ENCODE measurements around the gene IARS2.

Gene IARS2

GRCh38 chr1:220127076-220127475 lies 33.1 kb downstream of the IARS2 start:
- TF ChIP-seq, protein P1, sequence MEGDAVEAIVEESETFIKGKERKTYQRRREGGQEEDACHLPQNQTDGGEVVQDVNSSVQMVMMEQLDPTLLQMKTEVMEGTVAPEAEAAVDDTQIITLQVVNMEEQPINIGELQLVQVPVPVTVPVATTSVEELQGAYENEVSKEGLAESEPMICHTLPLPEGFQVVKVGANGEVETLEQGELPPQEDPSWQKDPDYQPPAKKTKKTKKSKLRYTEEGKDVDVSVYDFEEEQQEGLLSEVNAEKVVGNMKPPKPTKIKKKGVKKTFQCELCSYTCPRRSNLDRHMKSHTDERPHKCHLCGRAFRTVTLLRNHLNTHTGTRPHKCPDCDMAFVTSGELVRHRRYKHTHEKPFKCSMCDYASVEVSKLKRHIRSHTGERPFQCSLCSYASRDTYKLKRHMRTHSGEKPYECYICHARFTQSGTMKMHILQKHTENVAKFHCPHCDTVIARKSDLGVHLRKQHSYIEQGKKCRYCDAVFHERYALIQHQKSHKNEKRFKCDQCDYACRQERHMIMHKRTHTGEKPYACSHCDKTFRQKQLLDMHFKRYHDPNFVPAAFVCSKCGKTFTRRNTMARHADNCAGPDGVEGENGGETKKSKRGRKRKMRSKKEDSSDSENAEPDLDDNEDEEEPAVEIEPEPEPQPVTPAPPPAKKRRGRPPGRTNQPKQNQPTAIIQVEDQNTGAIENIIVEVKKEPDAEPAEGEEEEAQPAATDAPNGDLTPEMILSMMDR (IDR thresholded peaks at IDR 0.05; ENCODE audit: low read depth, low read length, missing control alignments), result no peak
- H3K4me3 ChIP-seq (ENCODE audit: low read depth, low read length), result no peak overlapping the region
- in situ Hi-C loops (cut with HindIII; ENCODE audit: low sequenced_read_pairs), result no loop called here
- DNase-seq (ENCODE audit: low read depth), result no peak

DNA sequence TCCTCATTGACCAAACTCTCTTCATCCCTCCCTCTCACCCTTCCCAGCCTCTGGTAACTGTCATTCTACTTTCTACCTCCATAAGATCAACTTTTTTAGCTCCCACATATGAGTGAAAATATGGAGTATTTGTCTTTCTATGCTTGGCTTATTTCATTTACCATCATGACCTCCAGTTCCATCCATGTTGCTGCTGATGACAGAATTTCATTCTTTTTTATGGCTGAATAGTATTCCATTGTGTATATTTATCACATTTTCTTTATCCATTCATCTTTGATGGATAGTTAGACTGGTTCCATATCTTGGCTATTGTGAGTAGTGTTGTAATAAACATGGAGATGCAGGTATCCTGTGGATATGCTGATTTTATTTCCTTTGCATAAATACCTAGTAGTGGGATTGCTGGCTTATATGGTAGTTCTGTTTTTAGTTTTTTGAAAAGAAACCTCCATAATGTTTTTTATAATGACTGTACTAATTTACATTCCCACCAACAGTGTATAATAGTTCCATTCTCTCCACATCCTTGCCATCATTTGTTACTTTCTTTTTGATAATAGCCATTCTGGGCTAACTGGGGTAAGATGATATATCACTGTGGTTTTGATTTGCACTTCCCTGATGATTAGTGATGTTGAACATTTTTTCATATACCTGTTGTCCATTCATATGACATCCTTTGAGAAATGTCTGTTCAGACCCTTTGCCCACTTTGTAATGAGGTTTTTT lies 35.7 kb downstream of the IARS2 start:
- DNase-seq (ENCODE audit: low read depth), result no peak
- TF ChIP-seq, protein P1 (IDR thresholded peaks at IDR 0.05; ENCODE audit: low read depth, low read length, missing control alignments), result no peak
- in situ Hi-C loops (cut with HindIII; ENCODE audit: low sequenced_read_pairs), result no loop called here
- H3K4me3 ChIP-seq (ENCODE audit: low read depth, low read length), result no peak overlapping the region

- DNase-seq (ENCODE audit: low read depth), result no peak
- H3K4me3 ChIP-seq (ENCODE audit: low read depth, low read length), result no peak overlapping the region
- TF ChIP-seq, protein P1 (IDR thresholded peaks at IDR 0.05; ENCODE audit: low read depth, low read length, missing control alignments), result no peak
- in situ Hi-C loops (cut with HindIII; ENCODE audit: low sequenced_read_pairs), result no loop called here
These were observed 41.8 kb downstream of the IARS2 start for GRCh38 chr1:220135755-220136154.

GRCh38 chr1:220137019-220137786 lies 43.3 kb downstream of the IARS2 start:
- peak; percentile 5 for DNase-seq (ENCODE audit: low read depth)
- in situ Hi-C loops (cut with HindIII; ENCODE audit: low sequenced_read_pairs), result no loop called here
- no peak overlapping the region for H3K4me3 ChIP-seq (ENCODE audit: low read depth, low read length)
- TF ChIP-seq, protein P1 (IDR thresholded peaks at IDR 0.05; ENCODE audit: low read depth, low read length, missing control alignments), result no peak

DNA sequence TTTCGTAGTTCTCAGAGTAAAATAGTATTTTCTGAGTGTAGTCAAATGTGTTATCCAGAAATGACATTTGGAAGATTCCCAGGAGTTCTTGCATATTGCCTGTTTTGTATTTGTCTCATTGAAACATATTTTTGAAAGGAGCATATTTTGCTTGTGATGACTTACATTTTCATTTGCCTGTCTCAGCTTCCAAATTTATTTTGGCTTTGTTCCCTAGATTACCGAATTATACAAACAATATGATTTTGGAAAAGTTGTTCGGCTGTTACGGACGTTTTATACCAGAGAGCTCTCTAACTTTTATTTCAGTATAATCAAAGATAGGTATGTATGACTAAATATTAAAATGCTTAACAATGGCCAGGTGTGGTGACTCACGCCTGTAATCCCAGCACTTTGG lies 46.0 kb downstream of the IARS2 start:
- TF ChIP-seq, protein P1 (IDR thresholded peaks at IDR 0.05; ENCODE audit: low read depth, low read length, missing control alignments), result no peak
- in situ Hi-C loops (cut with HindIII; ENCODE audit: low sequenced_read_pairs), result no loop called here

GRCh38 chr1:220144051-220144450 lies 50.1 kb downstream of the IARS2 start:
- in situ Hi-C loops (cut with HindIII; ENCODE audit: low sequenced_read_pairs), result no loop called here
- DNase-seq (ENCODE audit: low read depth), result no peak
- TF ChIP-seq, protein P1 (IDR thresholded peaks at IDR 0.05; ENCODE audit: low read depth, low read length, missing control alignments), result no peak
- H3K4me3 ChIP-seq (ENCODE audit: low read depth, low read length), result no peak overlapping the region

More for the DNA sequence above, 46.0 kb downstream of the IARS2 start:
- no peak for DNase-seq (ENCODE audit: low read depth)
- H3K4me3 ChIP-seq (ENCODE audit: low read depth, low read length), result no peak overlapping the region
